ENCODE measurements around the gene UNC5CL. TPM values are rescaled to one million over a fixed set of nuclear protein-coding genes. Genes with fewer than 3 reads are reported as not detected.
A peak's percentile ranks its signal among the peaks of the same experiment; 100 is the strongest.

The UNC5CL gene
- total RNA-seq, 1 donor from 2014 or later: 2.2 TPM

DNA sequence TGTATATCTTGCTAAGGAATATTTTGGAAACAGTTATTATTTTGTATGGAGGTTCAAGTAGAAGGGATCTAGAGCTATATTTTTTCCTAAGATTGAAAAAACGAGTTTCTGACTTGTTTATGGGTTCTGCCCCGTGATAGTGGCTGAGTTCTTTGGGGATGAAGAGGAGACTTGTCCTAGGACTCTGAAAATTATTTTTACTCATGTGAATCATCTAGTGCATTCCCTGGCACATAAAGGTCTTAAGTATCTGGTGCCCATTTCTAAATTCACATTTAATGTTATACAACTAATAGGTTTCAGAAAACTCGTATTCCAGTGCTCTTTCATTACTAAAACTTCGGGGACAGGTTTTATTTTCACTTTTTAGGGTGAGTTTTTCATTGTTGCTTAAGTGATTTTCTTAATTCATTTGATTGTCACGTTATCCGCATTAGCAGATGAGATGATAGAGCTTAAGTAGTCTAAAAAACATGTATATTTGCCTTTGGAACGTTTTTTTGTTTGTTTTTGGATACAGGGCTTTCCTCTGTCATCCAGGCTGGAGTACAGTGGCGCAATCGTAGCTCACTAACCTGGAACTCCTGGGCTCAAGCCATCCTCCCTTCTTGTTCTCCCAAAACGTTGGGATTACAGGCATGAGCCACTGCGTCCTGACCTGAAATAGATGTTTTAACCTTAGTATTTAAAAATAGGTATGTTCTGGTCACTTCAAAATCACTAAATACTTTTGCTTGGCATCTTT is 35.8 kb upstream of the UNC5CL start:
- Mint-ChIP-seq H3K4me1 (peaks cover 60% of the 10 kb centered on the region), H3K27me3 (no peaks in the 10 kb centered on the region)

DNA sequence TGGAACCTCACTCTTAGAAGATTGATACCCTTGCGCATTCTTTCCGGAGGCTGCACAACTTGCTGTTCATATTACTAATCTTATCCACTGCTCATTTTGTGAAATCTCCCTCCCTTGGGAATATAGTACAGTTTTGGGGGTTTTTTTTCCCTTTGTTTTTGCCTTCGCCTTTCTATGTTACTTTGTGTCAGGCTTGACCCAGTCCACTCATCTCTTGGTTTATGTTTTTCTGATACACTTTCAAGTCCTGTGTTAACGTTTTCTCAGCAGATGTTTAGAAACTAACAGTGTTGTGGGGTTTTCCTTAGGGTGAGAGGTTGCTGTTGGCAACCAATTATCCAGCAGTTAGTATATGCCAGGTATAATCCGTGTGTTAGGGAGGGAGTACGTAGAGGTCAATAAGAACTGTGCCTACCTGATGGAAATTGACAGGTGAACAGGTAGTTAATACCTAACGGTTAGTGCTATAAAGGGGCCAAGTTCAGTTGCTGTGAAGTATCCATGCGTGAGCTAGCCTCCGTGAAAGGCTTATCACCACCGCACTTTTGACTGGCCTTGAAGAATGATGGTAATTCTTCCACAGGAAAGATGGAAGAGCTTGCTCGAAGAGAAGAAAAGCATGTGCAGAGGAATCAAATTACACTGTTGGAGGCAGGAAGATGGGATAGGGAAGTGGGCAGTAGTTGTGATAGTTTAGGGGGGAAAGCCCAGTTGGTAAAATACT is 35.1 kb upstream of the UNC5CL start:
- Mint-ChIP-seq H3K36me3 (ENCODE audit: low read depth) (peaks cover 48% of the 10 kb centered on the region), H3K27ac (peak overlapping the region; percentile 93), H3K9me3 (no peaks in the 10 kb centered on the region), H3K4me1 (peaks cover 53% of the 10 kb centered on the region), H3K4me3 (peak overlapping the region; percentile 96), H3K27me3 (no peaks in the 10 kb centered on the region)
- POLR2A ChIA-PET: interaction anchor here (0.6 kb wide), 2 partner anchors 232 to 950 kb away, joined by 4 to 6 read pairs; no protein-coding TSS in a partner anchor
- intact Hi-C loops (cut with micrococcal nuclease): loop anchor here (1.0 to 10.0 kb wide), 8 partner anchors 109 to 1959 kb away; partner anchors contain the start of genes FOXP4, SAYSD1, TBCC and TOMM6
- DNase-seq: no peak
- ATAC-seq (ENCODE audit: low read depth): no peak
- CTCF ChIA-PET: interaction anchor here (1.2 kb wide), 1 partner anchor 204 kb away, joined by 4 read pairs; no protein-coding TSS in a partner anchor
- TF ChIP-seq, protein P1, sequence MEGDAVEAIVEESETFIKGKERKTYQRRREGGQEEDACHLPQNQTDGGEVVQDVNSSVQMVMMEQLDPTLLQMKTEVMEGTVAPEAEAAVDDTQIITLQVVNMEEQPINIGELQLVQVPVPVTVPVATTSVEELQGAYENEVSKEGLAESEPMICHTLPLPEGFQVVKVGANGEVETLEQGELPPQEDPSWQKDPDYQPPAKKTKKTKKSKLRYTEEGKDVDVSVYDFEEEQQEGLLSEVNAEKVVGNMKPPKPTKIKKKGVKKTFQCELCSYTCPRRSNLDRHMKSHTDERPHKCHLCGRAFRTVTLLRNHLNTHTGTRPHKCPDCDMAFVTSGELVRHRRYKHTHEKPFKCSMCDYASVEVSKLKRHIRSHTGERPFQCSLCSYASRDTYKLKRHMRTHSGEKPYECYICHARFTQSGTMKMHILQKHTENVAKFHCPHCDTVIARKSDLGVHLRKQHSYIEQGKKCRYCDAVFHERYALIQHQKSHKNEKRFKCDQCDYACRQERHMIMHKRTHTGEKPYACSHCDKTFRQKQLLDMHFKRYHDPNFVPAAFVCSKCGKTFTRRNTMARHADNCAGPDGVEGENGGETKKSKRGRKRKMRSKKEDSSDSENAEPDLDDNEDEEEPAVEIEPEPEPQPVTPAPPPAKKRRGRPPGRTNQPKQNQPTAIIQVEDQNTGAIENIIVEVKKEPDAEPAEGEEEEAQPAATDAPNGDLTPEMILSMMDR (IDR thresholded peaks at IDR 0.05): no peak

More for the DNA sequence above, 35.8 kb upstream of the UNC5CL start:
- H3K36me3 Mint-ChIP-seq (ENCODE audit: low read depth): peaks cover 49% of the 10 kb centered on the region
- DNase-seq: no peak
- peak overlapping the region; percentile 96 for H3K4me3 Mint-ChIP-seq
- peak overlapping the region; percentile 93 for H3K27ac Mint-ChIP-seq
- ChIA-PET CTCF (interaction anchor here (1.2 kb wide), 1 partner anchor 204 kb away, joined by 4 read pairs; no protein-coding TSS in a partner anchor), POLR2A (interaction anchor here (0.6 kb wide), 1 partner anchor 231 kb away, joined by 6 read pairs; no protein-coding TSS in a partner anchor)
- no peaks in the 10 kb centered on the region for H3K9me3 Mint-ChIP-seq
- intact Hi-C loops (cut with micrococcal nuclease): loop anchor here (5.0 to 10.0 kb wide), 3 partner anchors 472 to 1670 kb away; partner anchors contain the start of genes FOXP4, TBCC and TOMM6
- no peak for ATAC-seq (ENCODE audit: low read depth)
- TF ChIP-seq, protein P1 (IDR thresholded peaks at IDR 0.05): no peak

DNA sequence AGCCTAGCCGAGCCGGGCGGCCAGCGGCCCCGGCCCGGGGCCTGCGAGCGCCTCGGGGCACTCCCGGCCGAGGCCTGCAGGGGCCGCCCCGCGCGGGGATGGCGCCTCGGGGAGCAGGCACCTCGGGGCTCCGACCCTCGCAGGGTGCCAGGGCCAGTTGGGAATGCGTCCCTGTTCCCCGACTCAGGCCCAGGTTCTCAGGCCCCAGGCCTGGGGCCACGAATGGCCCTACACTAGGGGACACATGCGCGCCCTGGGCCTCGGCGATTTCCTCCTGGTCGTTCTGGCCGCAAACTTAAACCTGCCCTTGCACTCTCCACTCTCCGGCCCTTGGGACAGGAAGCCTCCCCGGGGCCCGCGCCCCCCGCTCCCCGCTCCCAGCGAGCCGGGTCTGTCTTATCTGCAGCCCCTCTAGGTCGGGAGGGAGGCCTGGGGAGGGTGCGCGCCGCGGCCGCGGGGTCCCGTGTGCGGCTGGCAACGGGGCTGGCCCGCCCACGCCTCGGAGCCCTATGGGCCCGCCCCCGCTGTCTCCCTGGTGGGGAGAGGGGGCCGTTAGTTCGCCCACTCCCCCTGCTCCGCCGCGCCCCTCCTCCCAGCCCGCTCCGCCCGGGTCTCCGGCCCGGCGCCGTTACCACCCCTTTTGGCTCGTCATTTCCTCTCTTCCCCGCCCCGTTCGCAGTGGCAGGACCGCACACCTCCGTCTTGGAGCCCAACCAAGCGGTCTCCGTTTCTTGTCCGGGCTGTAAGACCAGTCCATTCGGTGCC is 34.4 kb upstream of the UNC5CL start:
- peak overlapping the region; percentile 93 for H3K27ac Mint-ChIP-seq
- H3K36me3 Mint-ChIP-seq (ENCODE audit: low read depth): peaks cover 47% of the 10 kb centered on the region
- ChIA-PET POLR2A (interaction anchor here (1.0 to 1.5 kb wide), 6 partner anchors 20 to 661 kb away, joined by 3 to 10 read pairs (median 6); partner anchors contain the start of genes APOBEC2 and TREML2), CTCF (interaction anchor here (1.0 to 1.2 kb wide), 2 partner anchors 45 to 109 kb away, joined by 3 read pairs; no protein-coding TSS in a partner anchor)
- intact Hi-C loops (cut with micrococcal nuclease): loop anchor here (1.0 to 10.0 kb wide), 8 partner anchors 109 to 1959 kb away; partner anchors contain the start of genes FOXP4, SAYSD1, TBCC and TOMM6
- H3K4me1 Mint-ChIP-seq: peaks cover 49% of the 10 kb centered on the region
- TF ChIP-seq, protein P1 (IDR thresholded peaks at IDR 0.05): no peak
- H3K27me3 Mint-ChIP-seq: no peaks in the 10 kb centered on the region
- ATAC-seq (ENCODE audit: low read depth) (peak; percentile 12), DNase-seq (peak; percentile 79)
- no peaks in the 10 kb centered on the region for H3K9me3 Mint-ChIP-seq
- peak overlapping the region; percentile 96 for H3K4me3 Mint-ChIP-seq

DNA sequence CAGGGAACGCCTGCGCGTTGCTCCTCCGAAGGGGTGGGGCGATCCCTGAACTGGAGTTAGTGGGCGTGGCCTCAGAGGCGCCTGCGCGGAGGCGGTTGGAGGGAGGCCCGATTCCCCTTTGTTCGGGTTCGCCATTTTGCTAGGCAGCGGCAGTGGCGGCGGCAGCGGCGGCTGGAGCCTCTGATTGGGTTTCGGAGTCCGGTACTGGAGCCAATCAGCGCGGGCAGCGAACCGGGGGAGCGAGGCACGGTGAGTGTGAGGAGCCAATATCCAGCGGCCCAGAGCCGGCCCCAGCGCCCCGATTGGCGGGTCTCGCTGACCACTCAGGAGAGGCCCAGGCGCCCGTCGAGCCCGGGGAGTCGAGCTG is 33.8 kb upstream of the UNC5CL start, which contains the start of gene NFYA:
NFYA (plus strand) TSS at position 139 of the 367 bp plus-strand sequence. CDS start 6,116 bp downstream, outside the sequence.
- no peak for DNase-seq
- Mint-ChIP-seq H3K4me3 (peak within 1 kb of the TSS; percentile 96), H3K36me3 (ENCODE audit: low read depth) (peaks cover 49% of the 10 kb centered on the region), H3K4me1 (peaks cover 47% of the 10 kb centered on the region), H3K27ac (peak within 1 kb of the TSS; percentile 98), H3K9me3 (no peaks in the 10 kb centered on the region), H3K27me3 (no peaks in the 10 kb centered on the region)
- ATAC-seq (ENCODE audit: low read depth): peak; percentile 63
- ChIA-PET POLR2A (interaction anchor here (0.6 to 1.5 kb wide), 11 partner anchors 14 to 1710 kb away, joined by 3 to 13 read pairs (median 3); partner anchors contain the start of genes APOBEC2 and TREML2), CTCF (interaction anchor here (1.0 to 1.2 kb wide), 2 partner anchors 44 to 109 kb away, joined by 3 read pairs; no protein-coding TSS in a partner anchor)
- intact Hi-C loops (cut with micrococcal nuclease): loop anchor here (1.0 to 10.0 kb wide), 11 partner anchors 110 to 1958 kb away; partner anchors contain the start of genes FOXP4, SAYSD1, TBCC and TFEB
- TF ChIP-seq, protein P1 (IDR thresholded peaks at IDR 0.05): no peak

Measured in activated B cell treated with CpG ODN at 0.5 μM for 24 hours (primary cell).